Measurements from ENCODE around the gene COA7.

- TF ChIP-seq CTCF (IDR thresholded peaks at IDR 0.05) (no peak), EZH2phosphoT487 (IDR thresholded peaks at IDR 0.05) (no peak), EZH2 (IDR thresholded peaks at IDR 0.05) (no peak)
Observed at GRCh38 chr1:52654063-52654462, 44.1 kb downstream of the COA7 start.

All from neural progenitor cell (in vitro differentiated cells).